Stimulated activated naive CD4-positive, alpha-beta T cell treated with Interleukin-2 at 50 U/mL for 16 hours (primary cell): ENCODE measurements around the gene FTSJ3.

Experiments used
- DNase-seq: peaks from one replicate; lab custom pipeline; 2025; lab: John Stamatoyannopoulos, UW

Gene FTSJ3

DNA sequence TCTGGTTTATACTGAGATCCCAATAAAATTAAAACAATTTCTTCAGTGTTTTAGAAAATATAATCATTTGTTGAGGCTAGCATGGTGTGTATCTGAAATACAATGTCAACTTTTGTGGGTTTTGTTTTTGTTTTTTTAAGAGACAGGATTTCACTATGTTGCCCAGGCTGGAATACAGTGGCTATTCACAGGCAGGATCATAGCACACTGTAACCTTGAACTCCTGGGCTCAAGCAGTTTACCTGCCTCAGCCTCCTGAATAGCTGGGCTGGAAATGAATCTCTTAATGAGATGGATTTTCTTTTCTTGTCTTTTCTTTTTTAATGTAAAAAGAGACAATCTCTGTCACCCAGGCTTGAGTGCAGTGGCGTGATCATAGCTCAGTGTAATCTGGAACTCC, 41.3 kb downstream of the FTSJ3 start:
- no peak for DNase-seq

DNA sequence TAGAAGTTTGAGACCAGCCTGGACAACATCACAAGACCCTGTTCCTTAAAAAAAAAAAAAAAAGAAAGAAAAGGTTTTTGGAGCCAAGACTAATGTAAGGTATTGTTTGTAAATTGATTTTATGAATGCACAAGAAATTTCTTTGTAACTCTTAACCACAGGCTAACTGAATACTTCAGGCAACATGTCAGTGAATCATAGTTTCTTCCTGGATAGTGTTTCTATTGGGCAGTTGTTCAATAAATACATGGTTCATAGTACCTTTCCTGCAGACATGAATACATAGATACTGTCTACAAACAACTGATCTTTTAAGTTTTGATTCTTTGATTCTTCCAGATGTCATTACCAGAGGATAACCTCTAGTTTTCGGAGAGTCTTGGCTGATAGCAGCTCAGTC, 41.9 kb downstream of the FTSJ3 start:
- no peak for DNase-seq

DNA sequence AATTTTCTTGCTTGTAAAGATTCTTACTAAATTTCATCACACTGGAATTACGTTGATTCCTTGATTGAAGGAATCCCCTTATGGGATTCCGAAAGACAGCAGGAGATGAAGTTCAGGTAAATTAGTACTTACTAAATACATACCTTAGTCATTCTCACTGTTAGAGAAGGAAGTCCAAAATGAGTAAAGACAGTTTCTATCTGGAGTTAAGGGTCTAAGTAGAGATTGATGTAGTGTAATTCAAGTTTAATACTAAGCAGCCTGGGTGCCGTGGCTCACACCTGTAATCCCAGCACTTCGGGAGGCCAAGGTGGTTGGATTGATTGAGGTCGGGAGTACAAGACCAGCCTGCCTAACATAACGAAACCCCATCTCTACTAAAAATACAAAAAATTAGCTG, 43.9 kb downstream of the FTSJ3 start:
- no peak for DNase-seq

DNA sequence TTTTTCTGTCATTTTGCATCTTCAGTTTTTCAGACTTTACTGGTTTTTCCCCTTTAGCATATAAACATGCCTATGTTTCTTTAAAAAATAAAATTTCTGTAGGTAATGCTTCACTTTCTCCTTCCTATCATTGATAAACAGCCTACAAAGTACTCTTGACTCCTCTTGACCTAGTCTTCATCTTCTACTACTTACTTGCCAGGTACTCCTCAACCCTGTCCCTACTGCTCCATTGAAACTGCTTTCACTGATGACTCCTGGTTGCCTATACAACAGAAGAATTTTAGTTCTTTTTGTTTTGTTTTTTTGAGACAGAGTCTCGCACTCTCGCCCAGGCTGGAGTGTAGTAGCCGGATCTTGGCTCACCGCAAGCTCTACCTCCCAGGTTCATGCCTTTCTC, 46.5 kb downstream of the FTSJ3 start:
- DNase-seq: no peak

DNA sequence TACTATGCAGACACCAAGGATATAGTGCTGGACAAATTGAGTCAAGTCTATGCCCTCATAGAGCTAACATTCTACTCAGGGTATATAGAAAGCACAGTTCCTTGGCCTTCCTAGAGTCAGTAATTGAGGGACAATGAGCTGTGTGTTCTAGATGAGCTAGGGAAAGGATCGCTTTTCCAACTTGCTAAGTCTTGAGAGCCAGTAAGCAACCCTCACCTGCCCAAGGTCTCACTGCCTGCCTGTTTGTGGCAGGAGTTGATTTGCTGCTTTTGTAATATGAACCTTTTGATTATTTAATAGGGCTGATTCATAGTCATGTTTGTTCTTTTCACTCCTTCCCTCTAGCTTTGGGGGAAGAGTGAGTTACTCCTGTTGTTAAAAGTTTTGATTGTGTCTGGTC, 47.0 kb downstream of the FTSJ3 start:
- DNase-seq: no peak

DNA sequence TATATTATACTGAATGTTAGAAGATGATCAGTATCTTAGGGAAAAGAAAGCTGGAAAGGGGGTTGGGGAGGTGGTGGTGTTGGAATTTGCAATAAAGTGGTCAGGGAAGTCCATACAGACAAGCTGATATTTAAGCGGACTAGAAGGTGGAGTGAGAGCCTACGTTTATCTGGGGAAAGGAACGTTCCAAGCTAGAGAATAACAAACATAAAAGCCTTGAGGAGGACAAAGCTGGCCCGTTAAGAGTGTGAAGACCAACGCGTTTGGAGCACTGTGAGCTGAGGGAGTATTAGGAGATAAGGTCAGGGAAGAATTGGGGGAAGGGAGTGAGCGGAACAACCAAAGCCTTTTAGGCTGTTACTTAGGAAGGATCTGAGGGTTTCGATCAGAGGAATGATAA, 52.0 kb downstream of the FTSJ3 start:
- no peak for DNase-seq

DNA sequence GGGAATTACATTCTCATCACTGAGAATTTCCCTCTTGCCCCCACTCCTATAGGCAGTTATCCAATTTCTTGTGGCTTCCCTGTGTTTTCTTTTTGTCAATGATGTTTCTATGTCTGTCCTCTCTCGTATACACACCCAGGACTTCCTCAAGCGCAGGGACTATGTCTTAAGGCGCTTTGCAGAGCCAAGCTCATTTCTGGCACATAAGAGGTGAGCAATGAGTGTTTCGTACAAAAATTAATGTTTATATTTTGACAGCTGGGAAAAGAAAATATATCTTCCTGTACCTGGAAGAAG, 52.5 kb downstream of the FTSJ3 start:
- no peak for DNase-seq

DNA sequence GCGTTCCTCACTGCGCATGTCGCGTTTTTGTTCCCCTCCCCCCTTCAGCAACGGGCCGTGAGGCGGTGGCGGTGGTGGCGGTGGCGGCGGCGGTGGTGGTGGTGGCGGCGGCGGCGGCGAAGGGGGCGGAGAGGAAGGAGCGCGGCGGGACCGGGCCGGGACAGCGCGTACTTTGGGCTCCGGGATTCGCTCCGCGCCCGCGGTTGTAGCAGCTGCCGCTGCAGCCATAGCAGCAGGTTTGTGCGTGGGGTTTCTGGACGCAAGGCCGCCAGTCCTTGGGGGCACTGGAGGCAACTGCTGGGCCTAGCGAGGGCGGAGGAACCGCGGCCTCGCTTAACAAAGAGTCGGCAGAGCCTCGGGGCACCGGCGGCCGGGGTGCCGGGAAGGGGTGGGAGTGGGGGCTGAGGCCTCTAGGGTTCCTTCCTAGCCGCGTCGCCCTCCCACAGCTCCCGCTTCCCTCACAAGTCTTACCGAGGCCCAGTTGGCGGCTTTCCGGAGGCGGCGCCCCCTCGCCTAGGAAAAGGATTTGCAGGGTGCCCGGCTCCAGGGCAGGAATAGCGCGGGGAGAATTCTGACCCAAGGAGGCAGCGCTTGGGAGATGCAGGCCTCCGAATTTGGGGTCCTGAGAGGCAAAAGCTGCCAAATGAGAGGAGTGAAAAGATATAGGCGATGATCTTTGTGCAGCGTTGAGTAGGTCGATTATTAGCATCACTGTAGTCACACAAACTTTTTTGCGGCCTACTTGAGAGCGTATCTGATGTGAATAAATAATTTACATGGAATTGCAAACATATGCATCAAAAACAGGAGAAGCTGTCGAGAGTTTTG, 53.1 kb downstream of the FTSJ3 start, which contains the start of gene DDX42:
Gene DDX42, plus strand, starts transcription at position 30 of the 828 bp plus-strand sequence. CDS start 12,880 bp downstream, outside the sequence.
- no peak for DNase-seq

DNA sequence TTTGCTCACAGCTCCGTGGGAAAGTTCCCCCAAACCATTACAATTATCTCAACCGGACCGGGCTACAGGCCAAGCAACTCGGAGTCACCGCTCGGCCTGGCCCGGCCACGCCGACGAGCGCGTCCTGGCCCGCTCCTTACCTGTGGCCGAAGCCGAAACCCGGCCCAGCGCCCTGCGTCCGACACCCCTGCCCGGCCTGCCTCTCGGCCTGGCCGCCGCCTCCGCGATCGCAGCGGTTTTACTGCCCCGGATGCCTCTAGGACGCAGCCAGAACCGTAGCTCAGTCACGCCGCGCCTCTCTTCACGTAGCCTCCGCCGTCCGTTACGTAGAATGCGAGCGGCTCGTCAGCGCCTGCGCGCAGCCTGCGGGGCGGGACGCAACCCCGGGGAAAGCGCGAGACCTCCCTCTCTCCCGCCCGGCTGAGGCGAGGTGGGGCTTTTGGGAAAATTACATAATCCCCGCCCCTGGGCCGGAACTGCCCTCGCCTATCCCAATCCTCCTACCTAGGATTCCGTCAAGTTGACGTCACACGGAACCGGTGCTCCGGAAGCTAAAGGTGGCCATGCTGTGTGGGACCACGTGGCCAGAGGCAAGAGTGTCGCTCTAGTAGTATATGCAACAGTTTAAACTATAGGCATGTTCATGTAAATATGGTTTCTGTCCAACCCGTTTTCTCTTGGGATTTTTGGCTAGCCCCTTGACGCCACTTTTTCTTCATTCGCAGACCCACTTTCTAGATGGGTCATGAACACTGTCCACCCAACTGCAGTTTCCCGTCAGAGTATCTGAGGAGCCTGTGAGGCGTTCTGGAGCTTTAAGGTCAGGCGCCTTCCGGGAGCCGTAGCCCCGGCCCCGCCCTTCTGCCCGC, 54.0 kb downstream of the FTSJ3 start, which contains the start of gene CCDC47:
Gene CCDC47, minus strand, starts transcription at position 326 of the 869 bp plus-strand sequence. CDS start 7,422 bp downstream, outside the sequence.
- peak; percentile 98 for DNase-seq

DNA sequence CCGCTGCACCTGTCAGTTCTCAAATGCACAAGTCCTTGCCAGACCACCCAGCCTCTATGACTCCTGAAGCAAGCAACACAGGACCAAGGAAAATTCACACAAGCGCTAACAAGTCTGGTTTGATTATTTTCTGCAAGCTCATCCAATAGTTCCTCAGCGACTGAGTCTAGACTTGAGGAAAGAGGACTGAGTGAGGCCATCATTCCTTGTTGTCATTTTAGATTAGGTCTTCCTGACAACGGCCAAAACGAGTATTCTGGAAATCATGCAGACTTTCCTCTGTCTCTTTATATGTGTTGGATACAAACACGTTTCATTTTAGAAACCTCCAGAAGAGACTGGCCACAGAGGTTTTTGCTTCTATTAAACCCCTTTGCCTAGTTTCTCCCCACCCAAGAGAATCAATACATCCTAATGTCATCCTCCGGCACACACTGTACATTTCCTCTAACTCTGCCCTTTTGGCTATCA, 54.6 kb downstream of the FTSJ3 start:
- DNase-seq: no peak
